GM12891 (cell line): ENCODE results near the gene CCDC110.

Experiments used
- PAX5 ChIP-seq: IDR thresholded peaks from 2 replicates; pipeline ENCODE4 v1.6.1; 2011; ENCODE audit warnings: low read length, moderate library complexity, mild to moderate bottlenecking; ENCODE audit not compliant: insufficient read depth, severe bottlenecking
- POLR2A ChIP-seq: IDR thresholded peaks from 2 replicates; pipeline ENCODE4 v1.6.1; 2011; ENCODE audit warnings: low read depth, low read length, control low read depth
- POLR2AphosphoS5 ChIP-seq: IDR thresholded peaks from 2 replicates; pipeline ENCODE4 v1.6.1; 2011; ENCODE audit warnings: low read depth, low read length, control low read depth
- POU2F2 ChIP-seq: IDR thresholded peaks from 2 replicates; pipeline ENCODE4 v1.6.1; 2011; ENCODE audit warnings: low read depth, mild to moderate bottlenecking, control low read depth, low read length, moderate library complexity
- TAF1 ChIP-seq: IDR thresholded peaks from 2 replicates; pipeline ENCODE4 v1.6.1; 2011; ENCODE audit warnings: low read depth, low read length, control low read depth

DNA sequence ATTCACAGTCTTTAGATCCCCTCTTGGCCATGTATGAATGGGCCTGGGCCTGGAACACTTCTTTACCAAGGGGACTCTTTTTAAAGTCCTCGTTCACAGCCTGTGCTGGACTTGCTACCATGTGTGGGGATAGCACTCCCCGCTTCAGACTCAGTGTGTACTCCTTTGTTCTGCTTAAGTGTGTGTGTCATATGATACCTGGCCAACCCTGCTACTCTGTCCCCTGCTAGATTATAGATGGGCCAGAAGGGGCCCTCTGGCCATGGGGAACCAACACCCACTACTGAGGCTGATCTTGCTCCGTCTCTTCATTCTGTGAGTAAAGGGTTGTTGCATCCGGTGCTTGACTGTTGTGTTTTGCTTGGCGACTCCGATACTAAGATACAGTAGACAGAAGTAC, 8.0 kb downstream of the CCDC110 start:
- TF ChIP-seq PAX5: no peak
- TF ChIP-seq POLR2A: no peak
- no peak for TF ChIP-seq TAF1
- TF ChIP-seq POU2F2: no peak
- TF ChIP-seq POLR2AphosphoS5: no peak
